Measurements from ENCODE around the gene TRAF3.
A peak's percentile ranks its signal among the peaks of the same experiment; 100 is the strongest.
"Not testable (repeated sequence)": the region's sequence is repeated elsewhere in the genome, so short reads cannot be mapped to it uniquely, and the experiment has no call there.

TRAF3 gene

DNA sequence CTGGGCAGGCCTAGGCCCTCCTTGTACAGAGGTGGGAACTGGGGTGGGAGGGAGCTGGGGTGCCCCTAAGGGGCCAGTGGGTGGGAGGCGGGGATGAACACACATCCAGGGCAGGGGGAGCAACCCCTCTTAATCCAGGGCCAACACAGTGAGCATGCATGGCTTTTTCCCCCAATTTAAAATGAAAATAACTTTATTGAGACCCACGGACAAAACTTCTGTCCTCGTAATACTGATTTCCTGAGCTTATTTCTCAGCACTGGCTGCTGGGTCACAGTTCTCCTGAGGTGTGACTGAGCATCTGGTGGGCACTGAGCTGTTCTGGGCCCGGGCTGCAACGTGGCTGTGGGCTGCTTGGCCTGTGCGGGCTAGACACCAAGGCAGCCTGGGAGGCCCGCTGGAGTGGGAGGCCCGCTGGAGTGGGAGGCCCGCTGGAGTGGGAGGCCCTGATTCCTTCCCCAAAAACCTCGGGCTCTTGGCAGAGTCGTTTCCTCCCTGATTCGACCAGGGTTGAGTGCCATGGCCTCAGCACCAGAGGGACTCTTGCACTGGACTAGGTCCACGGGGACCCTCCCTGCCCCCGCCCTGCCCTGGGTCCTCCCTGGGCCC lies 24.9 kb upstream of the TRAF3 start:
- no peak for DNase-seq

DNA sequence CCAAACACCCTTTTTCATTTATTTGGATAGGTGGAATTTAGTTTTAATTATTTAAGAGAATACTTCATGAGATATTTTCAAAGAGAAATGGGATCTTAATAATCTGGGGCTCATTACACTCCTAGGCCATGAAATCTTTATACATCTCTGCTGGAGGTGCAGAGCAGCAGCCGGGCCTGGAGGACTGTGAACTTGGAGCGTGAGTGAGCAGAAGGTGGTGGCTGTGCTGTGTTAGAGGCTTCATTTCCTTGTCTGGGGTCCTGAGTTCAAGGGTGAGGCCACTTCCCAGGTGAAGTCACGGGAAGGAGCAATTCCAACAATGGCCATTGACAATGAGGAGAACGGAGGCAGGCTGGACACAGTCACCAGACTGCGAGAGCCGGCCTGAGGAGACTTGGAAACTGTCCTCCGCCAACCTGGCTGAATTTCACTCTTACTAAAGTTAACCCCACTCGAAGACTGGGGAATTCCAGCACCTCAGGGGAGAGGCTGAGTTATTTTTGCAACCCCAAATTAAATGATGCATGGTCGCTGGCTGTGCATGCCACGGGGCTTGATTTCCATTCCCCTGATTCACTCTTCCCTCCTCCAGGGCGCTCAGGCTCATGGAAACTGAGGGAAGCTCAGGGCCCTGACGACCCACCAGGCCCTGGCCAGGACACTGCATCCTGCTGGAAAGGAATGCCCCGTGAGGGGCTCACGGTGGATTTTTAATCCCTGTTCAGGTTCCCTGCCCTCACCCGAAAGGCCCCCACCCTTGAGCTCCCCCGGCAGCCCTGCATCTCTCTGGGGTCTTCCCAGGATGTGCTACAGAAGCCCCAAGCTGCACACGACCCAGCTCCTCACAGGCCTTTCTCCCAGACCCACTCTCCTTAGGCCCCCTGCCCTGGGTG lies 22.6 kb upstream of the TRAF3 start:
- DNase-seq, result no peak

DNA sequence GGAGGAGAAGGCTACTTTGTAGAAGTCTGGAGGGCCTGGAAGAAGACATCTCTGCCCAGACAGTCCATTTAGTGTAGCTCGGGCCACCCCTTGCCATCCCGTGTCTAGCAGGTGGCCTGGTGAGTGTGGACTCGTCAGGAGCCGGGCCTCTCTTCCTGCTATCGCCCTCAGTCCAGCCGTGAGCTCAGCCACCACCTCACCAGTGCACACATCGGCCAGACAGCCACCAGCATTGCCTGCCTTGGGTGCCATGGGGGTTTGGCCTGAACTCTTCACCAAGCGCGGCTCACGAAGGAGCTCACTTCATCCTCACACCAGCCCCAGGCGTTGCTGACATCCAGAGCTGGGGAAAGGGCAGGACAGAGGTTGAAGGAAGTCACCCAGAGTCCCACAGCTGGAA lies 19.6 kb upstream of the TRAF3 start:
- DNase-seq, result no peak

GRCh38 chr14:102758087-102758486 lies 19.2 kb upstream of the TRAF3 start:
- no peak for DNase-seq

DNA sequence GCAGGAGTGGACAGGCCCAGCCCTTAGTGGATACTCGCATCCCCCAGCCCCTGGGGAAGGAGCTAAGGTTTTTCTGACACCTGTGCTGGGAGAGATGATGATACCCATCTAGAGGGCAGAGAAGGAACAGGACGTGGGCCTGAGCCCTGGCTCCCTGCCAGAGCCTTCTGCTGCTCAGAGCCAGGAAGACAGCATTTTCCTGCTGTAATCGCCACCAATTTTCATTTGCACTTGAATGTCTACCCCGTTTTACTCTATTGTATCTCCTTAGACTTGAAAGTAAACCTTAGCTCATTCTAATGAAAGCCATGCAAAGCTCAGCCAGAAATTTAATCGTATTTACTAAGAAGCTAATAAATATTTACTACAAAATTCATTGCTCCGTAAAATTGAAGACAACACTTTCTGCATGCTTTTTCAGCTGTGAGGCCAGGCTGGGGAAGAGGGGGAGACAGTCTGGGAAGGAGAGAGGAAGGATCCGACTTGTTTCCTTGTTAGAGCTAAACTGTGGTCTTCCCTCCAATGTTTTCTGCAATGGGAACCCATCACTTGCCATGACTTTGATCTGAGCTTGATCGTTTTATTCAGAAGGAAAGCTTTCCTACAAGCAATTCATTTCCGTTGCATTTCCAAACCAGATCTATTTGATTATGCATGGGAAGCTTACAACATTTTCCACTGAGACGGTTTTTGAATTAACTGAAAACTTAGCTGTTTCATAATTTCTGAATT lies 17.6 kb upstream of the TRAF3 start:
- DNase-seq, result no peak

DNA sequence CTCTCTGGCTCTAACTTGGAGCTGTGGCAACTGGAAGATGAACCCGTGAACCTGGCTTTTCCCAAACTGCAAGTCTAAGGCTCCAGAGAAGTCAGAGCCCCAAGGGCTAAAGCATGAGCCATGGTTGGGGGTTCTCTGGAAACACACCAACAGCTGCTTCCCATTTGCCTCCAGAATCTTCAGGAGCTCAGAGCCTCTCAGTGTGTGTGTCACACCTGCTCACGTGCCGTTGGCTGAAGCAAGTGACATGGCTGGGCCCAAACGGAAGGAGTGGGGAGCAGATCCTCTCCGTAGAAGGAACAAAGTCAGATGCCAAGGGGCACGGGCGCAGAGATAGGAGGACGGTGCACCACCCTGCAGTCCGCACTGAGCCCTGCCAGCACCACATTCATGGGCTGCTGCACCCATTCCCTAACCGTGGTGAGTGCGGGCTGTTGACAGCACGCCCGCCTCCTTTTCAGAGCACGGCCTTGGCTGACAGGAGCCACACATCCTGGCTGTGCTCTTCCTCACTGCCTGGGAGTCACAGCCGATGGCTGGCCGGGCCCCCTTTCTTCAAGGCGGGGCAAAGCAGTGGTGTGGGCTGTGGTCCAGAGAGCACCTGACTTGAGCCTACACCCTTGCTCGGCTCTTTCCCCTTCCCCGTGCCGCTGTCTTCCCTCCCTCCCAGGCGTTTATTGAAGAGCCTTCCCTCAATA lies 16.6 kb upstream of the TRAF3 start:
- no peak for DNase-seq

GRCh38 chr14:102761206-102761605 lies 16.0 kb upstream of the TRAF3 start:
- DNase-seq, result no peak

- DNase-seq, result no peak
Observed at GRCh38 chr14:102764220-102764671, 13.0 kb upstream of the TRAF3 start.

GRCh38 chr14:102765770-102766169 lies 11.5 kb upstream of the TRAF3 start:
- not testable (repeated sequence) for DNase-seq

GRCh38 chr14:102768223-102769048 lies 8.8 kb upstream of the TRAF3 start:
- DNase-seq, result no peak

DNA sequence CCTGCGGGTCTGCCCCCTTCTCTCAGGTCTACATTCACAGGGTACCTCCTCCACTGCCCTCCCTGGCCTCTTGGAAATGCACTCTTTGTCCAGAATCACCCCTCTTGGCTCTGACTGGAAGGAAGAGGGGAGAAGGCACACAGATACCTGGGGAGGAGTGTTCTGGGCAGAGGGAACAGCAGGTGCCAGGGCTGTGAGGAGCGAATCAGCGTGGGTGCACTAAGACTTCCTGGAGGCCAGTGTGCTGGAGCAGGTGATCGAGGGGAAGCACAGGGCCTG lies 8.3 kb upstream of the TRAF3 start:
- no peak for DNase-seq

DNA sequence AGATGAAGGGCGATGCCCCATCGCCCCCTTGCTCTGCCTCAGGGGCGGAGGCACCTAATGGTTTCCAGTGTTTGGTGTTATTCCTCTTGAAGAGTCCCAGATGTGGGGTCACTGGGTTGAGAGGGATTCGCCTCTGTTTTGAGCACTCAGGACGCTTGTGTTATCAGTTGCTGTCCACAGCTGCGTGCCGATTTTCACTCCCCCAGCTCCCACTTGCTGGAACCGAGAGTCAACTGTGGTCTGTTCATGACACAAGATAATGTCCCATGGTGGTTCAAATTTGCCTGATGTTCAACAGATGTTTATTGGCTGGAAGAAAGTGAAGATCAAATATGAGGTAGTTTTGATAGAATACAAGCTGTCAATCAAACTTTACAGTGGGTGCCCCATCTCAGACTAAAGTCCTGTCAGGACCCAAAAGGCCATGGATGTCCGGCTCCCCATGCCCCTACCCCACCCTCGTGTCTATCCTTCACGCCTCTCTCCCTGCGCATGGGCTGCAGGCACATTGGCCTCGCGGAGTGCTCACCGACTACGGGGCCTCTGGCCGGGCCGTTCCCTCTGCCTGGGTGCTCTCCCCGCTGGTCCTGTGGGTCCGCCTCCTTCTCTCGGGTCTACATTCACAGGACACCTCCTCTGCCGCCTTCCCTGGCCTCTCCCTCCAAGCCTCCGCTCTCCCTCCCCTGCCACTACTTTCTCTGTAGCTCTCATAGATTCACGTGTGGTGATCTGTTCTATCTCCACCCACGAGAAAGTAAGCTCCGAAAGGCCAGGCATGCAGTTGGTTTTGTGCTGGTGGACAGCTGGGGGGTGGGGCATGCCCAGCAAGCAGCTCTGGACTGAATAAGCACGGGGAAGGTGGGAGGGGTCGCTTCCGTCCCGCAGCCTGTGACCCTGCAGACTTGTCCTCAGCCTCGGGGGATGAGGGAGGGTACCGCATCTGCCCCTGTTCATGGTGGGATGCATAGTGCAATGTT lies 6.8 kb upstream of the TRAF3 start:
- DNase-seq, result no peak

GRCh38 chr14:102771144-102771543 lies 6.1 kb upstream of the TRAF3 start:
- DNase-seq, result no peak

DNA sequence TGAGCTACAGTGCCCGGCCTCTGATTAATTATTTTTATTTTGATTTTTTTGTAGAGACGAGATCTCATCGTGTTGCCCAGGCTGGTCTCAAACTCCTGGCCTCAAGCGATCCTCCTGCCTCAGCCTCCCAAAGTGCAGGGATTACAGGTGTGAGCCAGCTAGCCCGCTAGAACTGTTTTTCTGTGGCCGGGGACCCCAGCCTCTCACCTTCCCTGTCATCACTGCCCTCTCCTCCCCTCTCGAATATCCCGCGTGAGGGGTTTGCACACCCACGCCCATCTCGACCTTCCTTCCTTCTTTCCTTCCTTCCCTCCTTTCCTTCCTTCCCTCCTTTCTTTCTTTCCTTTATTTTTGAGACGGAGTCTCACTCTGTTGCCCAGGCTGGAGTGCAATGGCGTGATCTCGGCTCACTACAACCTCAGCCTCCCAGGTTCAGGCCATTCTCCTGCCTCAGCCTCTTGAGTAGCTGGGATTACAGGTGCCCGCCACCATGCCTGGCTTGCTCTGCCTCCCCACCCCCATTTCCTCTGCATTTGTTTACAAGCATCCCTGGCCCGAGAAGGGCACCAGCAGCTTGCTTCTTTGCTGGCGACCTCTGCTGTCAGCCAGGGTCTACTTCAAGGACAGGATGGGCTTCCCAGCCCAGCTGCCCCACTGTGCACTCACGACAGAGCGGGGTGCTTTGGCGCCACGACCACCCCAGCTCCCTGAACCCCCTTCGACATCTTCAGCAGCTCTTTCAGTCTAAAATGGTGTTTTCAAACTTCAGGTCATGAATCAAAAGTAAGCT lies 4.3 kb upstream of the TRAF3 start:
- no peak for DNase-seq

- peak; percentile 73 for DNase-seq
Observed at GRCh38 chr14:102774391-102775153, 2.7 kb upstream of the TRAF3 start.

DNA sequence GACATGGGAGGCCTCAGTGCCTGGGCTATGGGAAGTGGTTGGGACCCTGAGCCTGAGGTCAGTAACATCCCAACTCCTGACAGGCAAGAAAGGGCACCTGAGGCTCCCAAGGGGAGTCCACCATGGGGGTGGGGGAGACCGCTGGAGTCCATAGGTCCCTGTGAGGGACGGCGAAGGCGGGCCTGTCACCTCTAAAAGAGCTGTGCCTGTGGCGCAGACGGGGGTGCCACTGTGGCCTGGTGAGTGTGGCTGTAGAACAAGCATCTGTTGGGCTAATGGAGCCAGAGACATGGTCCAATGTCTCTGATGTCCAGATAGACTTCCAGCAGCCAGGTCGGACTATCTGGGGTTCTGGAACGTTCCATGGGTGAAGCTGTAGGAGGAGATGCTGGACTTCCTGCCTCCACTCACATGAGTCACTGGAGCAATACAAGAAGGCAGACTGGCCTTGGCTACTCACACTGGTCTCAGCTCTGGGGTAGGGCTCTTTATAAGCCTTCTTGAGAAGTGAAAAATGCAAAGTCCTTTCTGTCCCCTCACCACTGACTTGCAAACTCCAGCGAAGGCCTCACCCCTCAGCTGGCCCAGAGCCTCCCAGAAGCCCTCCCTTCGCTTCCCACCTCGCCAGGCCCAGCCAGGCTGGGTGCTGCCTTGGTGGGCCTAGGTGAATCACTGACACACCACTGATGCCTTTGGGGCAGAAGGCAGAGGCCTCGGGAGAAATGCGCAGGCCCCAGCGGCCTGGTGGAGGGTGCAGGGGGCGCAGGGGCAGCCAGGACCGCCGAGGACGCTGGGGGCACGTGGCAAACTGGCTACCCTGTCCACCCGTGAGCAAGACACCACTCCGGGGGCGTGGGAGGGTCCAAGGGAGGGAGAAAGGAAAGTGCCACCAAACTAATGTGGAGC lies 1.1 kb upstream of the TRAF3 start:
- peak; percentile 68 for DNase-seq

DNA sequence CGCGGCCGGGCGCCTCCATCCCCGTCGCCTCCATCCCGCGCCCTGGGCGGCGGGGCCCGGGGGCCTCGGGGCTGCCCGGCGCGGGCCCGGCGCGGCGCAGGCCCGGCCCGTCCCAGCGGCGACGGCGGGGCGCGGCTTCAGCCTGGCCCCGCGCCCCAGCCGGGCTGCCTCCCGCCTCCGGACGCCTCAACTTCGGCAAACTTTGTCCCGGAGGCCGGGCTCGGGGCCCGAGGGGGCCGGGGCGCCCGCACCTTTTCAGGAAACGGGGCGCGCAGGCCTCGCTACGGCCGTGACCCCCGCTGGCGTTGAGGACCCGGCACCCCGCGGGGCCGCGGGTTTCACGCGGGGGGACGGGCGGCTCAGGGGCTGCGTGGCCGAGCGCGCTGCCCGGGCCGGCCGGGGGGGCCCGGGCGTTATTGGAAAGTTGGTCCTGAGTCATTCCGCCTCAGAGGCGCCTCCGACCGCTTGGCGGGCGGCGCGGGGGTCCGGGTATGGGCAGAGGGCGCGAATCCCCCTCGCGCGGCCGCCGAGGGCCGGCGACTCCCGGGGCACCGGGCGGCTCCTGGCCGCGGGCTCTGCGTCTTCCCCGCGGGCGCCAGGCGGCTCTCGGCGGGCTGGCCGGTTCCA lies 575 bp downstream of the TRAF3 start:
- DNase-seq, result no peak
